Stomach smooth muscle (tissue), 2 donors: ENCODE data around the gene NUP214.

Experiments
- H3K27ac ChIP-seq: one replicate; pipeline ENCODE4 v1.7.0; 2013; ENCODE audit warnings: mild to moderate bottlenecking, low read length, inconsistent platforms
- H3K27me3 ChIP-seq, 2 donors: one replicate each; pipeline ENCODE4 v1.7.0; 2013; ENCODE audit warnings: low read length in 2 of 2; ENCODE audit not compliant: insufficient read depth in 2 of 2, control insufficient read depth in 1 of 2
- H3K36me3 ChIP-seq, 2 donors: one replicate each; pipeline ENCODE4 v1.7.0; 2013; ENCODE audit warnings: low read length in 2 of 2; ENCODE audit not compliant: control insufficient read depth in 2 of 2, insufficient read depth in 2 of 2
- H3K4me1 ChIP-seq: one replicate; pipeline ENCODE4 v1.7.0; 2013; ENCODE audit warnings: low read length; ENCODE audit not compliant: control insufficient read depth, insufficient read depth
- H3K4me3 ChIP-seq, 2 donors: one replicate each; pipeline ENCODE4 v1.7.0; 2013; ENCODE audit warnings: low read length in 2 of 2
- H3K9ac ChIP-seq, 2 donors: one replicate each; pipeline ENCODE4 v1.7.0; 2013; ENCODE audit warnings: low read length in 2 of 2, mild to moderate bottlenecking in 1 of 2
- H3K9me3 ChIP-seq, 2 donors: one replicate each; pipeline ENCODE4 v1.7.0; 2013; ENCODE audit warnings: low read length in 2 of 2; ENCODE audit not compliant: control insufficient read depth in 2 of 2
- donor health status: healthy.
- donor health status: Pancreatic carcinoma.

The NUP214 gene

DNA sequence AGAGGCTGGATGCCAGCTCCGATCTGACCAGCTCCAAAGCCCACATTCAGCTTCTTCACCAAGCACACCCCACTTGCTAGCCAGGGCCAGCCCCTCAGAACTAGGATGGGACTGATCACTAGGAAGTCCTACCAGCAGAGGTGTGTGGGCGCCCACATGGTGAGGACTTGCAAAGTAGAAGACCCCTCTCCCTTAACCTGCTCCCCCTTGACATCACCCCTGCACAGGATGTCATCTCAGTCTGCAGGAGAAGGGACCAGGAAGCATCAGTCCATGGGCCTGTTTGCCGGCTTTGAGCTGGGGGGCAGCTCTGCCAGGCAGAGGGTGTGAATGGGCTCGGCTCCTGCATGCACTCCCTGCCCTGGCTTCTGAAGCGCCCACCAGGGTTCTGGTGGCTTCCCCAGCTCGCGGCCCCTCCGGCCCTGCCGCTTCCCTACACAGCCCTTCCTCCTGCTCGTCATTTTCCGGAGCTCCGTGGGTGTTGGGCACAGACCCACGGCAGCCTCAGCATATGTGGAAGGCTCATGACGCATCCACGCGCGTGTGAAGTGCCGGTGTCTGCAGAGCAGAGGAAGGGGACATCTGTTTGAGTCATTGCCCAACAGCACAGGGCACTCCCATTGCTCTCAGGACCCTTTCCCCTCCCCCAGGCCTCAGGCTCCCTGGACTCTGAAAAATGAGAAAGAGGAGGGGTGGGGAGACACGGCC lies 154.6 kb downstream of the NUP214 start:
- H3K36me3 ChIP-seq: no peaks in the 10 kb centered on the region
- H3K27ac ChIP-seq: no peak overlapping the region
- no peaks in the 10 kb centered on the region for H3K9me3 ChIP-seq
- H3K9ac ChIP-seq: no peak overlapping the region
- H3K27me3 ChIP-seq: peaks cover 26 to 32% of the 10 kb centered on the region in 2 donors
- H3K4me1 ChIP-seq: peaks cover 21% of the 10 kb centered on the region
- H3K4me3 ChIP-seq: no peak overlapping the region

- H3K9me3 ChIP-seq: no peaks in the 10 kb centered on the region
- H3K27ac ChIP-seq: no peak overlapping the region
- H3K27me3 ChIP-seq: peaks cover 20 to 31% of the 10 kb centered on the region in 2 donors
- H3K9ac ChIP-seq: no peak overlapping the region
- H3K36me3 ChIP-seq: no peaks in the 10 kb centered on the region
- H3K4me3 ChIP-seq: no peak overlapping the region
- peaks cover 21% of the 10 kb centered on the region for H3K4me1 ChIP-seq
Measured at GRCh38 chr9:131280660-131281059, 155.3 kb downstream of the NUP214 start.

DNA sequence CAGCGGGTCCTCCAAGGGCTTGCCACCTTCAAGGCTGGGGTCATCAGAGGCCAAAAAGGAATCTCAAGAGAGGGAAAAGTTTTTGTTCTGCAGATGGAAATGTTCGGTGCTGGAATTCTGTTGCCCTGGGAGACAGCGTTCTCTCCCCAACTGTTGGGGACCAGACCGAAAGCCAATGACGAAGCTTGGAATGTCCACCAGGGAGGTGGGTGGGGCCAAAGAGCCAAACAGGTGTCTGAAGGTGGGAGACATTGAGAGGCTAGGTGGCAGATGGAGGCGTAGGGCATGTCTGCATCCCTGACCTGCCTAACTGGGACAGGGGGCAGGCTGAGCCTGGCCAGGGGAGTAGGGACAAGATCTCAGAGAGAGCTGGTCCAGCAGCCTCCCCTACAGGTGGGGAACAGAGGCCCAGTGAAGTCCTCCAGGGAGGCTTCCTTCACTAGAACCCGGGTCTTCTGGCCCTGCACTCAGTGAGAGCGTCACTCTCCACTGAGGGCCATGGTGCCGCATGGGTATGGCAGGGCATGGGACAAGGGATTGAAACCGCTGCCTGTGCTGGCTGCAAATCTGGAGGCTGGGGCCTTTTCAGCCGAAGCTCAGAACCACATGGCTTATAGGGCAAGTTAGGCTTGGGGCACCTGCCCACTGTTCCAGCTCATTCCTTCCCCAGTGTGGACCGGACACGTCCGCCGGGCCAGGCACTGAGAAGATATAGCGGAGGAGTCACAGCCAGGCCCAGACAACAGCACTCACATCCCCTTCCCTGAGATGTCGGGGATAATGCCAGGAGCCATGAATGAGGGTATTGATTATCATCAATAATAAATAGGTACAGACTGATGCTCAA lies 156.0 kb downstream of the NUP214 start:
- H3K4me1 ChIP-seq: peaks cover 21% of the 10 kb centered on the region
- H3K27ac ChIP-seq: no peak overlapping the region
- H3K9ac ChIP-seq: no peak overlapping the region
- no peak overlapping the region for H3K4me3 ChIP-seq
- H3K27me3 ChIP-seq: peaks cover 17 to 24% of the 10 kb centered on the region in 2 donors
- no peaks in the 10 kb centered on the region for H3K9me3 ChIP-seq
- H3K36me3 ChIP-seq: no peaks in the 10 kb centered on the region

- no peaks in the 10 kb centered on the region for H3K9me3 ChIP-seq
- H3K27ac ChIP-seq: no peak overlapping the region
- H3K9ac ChIP-seq: no peak overlapping the region
- peaks cover 17 to 21% of the 10 kb centered on the region in 2 donors for H3K27me3 ChIP-seq
- no peaks in the 10 kb centered on the region for H3K36me3 ChIP-seq
- peaks cover 17% of the 10 kb centered on the region for H3K4me1 ChIP-seq
- no peak overlapping the region for H3K4me3 ChIP-seq
Measured at GRCh38 chr9:131282175-131282574, 156.8 kb downstream of the NUP214 start.

GRCh38 chr9:131282688-131283422 lies 157.5 kb downstream of the NUP214 start:
- Histone ChIP-seq H3K27ac (no peak overlapping the region), H3K9ac (no peak overlapping the region), H3K27me3 (peaks cover 17 to 19% of the 10 kb centered on the region in 2 donors), H3K9me3 (no peaks in the 10 kb centered on the region), H3K4me3 (peak overlapping the region in 1 of 2 donors; percentile 47), H3K4me1 (peaks cover 14% of the 10 kb centered on the region), H3K36me3 (no peaks in the 10 kb centered on the region)
